HG02623 (cell line): ENCODE data around the gene HOMEZ.

Experiments used
- ATAC-seq: cut with Tn5 transposase; IDR thresholded peaks from one replicate; pipeline ENCODE4 v1.9.1; 2021; ENCODE audit warnings: moderate library complexity; ENCODE audit not compliant: unreplicated experiment

Gene HOMEZ

GRCh38 chr14:23307687-23308644 lies 22.0 kb upstream of the HOMEZ start:
- no peak for ATAC-seq

GRCh38 chr14:23307146-23307530 lies 21.2 kb upstream of the HOMEZ start:
- ATAC-seq: no peak

GRCh38 chr14:23306412-23307145 lies 20.6 kb upstream of the HOMEZ start, which contains the start of gene BCL2L2:
Gene BCL2L2, plus strand, starts transcription at chr14:23306833. Its CDS starts 935 bp downstream, at chr14:23307768.
- no peak for ATAC-seq

GRCh38 chr14:23302290-23303225 lies 16.6 kb upstream of the HOMEZ start, which contains the start of gene PPP1R3E:
Gene PPP1R3E, minus strand, starts transcription at chr14:23302859. Its CDS starts 283 bp downstream, at chr14:23302576.
- ATAC-seq: peak; percentile 26

- ATAC-seq: peak; percentile 4
These were observed 16.0 kb upstream of the HOMEZ start for GRCh38 chr14:23301969-23302289.

- peak; percentile 78 for ATAC-seq
These were observed 15.5 kb upstream of the HOMEZ start for GRCh38 chr14:23301288-23301968.

- ATAC-seq: no peak
These were observed 14.8 kb upstream of the HOMEZ start for GRCh38 chr14:23300687-23301223.

GRCh38 chr14:23299986-23300686 lies 14.2 kb upstream of the HOMEZ start:
- no peak for ATAC-seq

GRCh38 chr14:23299211-23299957 lies 13.5 kb upstream of the HOMEZ start:
- ATAC-seq: no peak

GRCh38 chr14:23297611-23298277 lies 11.8 kb upstream of the HOMEZ start:
- no peak for ATAC-seq

GRCh38 chr14:23297096-23297495 lies 11.2 kb upstream of the HOMEZ start:
- ATAC-seq: no peak

- no peak for ATAC-seq
These were observed 10.3 kb upstream of the HOMEZ start for GRCh38 chr14:23296012-23296777.

- no peak for ATAC-seq
These were observed 9.0 kb upstream of the HOMEZ start for GRCh38 chr14:23294734-23295561.

GRCh38 chr14:23286902-23287479 lies 1.1 kb upstream of the HOMEZ start:
- ATAC-seq: no peak

- ATAC-seq: peak; percentile 21
These were observed 357 bp downstream of the HOMEZ start for GRCh38 chr14:23285530-23286019.
